Measurements from ENCODE around the gene POU2F2.
"Not testable (repeated sequence)": the region's sequence is repeated elsewhere in the genome, so short reads cannot be mapped to it uniquely, and the experiment has no call there.

POU2F2 gene

GRCh38 chr19:42059196-42059595 is 73.0 kb downstream of the POU2F2 start:
- no peak for DNase-seq (ENCODE audit: low read depth)

GRCh38 chr19:42057846-42058245 is 74.4 kb downstream of the POU2F2 start:
- DNase-seq (ENCODE audit: low read depth): no peak

- no peak for DNase-seq (ENCODE audit: low read depth)
Measured at GRCh38 chr19:42054205-42054604, 78.0 kb downstream of the POU2F2 start.

GRCh38 chr19:42053037-42053935 is 79.0 kb downstream of the POU2F2 start:
- DNase-seq (ENCODE audit: low read depth): no peak

GRCh38 chr19:42052241-42052863 is 79.9 kb downstream of the POU2F2 start:
- DNase-seq (ENCODE audit: low read depth): no peak

GRCh38 chr19:42051166-42052115 is 80.8 kb downstream of the POU2F2 start:
- no peak for DNase-seq (ENCODE audit: low read depth)

- no peak for DNase-seq (ENCODE audit: low read depth)
Measured at GRCh38 chr19:42048992-42049391, 83.3 kb downstream of the POU2F2 start.

GRCh38 chr19:42045575-42045974 is 86.7 kb downstream of the POU2F2 start:
- DNase-seq (ENCODE audit: low read depth): no peak

GRCh38 chr19:42042455-42043170 is 89.6 kb downstream of the POU2F2 start:
- DNase-seq (ENCODE audit: low read depth): no peak

GRCh38 chr19:42040491-42040890 is 91.8 kb downstream of the POU2F2 start:
- DNase-seq (ENCODE audit: low read depth): not testable (repeated sequence)

GRCh38 chr19:42040031-42040430 is 92.2 kb downstream of the POU2F2 start:
- DNase-seq (ENCODE audit: low read depth): no peak

- no peak for DNase-seq (ENCODE audit: low read depth)
Measured at GRCh38 chr19:42038666-42039065, 93.6 kb downstream of the POU2F2 start.

- DNase-seq (ENCODE audit: low read depth): no peak
Measured at GRCh38 chr19:42037649-42038048, 94.6 kb downstream of the POU2F2 start.

Data from stimulated activated CD8-positive, alpha-beta memory T cell treated with anti-CD3 and anti-CD28 coated beads, Interleukin-15, amount 100 ng/mL, for 1 hour (primary cell).